Panc1 (cell line): ENCODE data around the gene PPP1R8. TPM values are rescaled to one million over a fixed set of nuclear protein-coding genes. Genes with fewer than 3 reads are reported as not detected.

Source experiments
- ATAC-seq: fragments of 200-7000 bp; cut with Tn5 transposase; 2 replicates; pipeline ENCODE4 v1.9.1; 2020; ENCODE audit warnings: mild to moderate bottlenecking, moderate library complexity
- BruUV-seq: library from RNA; stranded (reverse); fragments of 400-500 nt; replicated peaks from 2 replicates; lab custom pipeline; 2021; lab: Mats Ljungman, UMichigan
- CTCF ChIA-PET: fragments of 300-600 bp; sonication (Branson Sonifier 250); formaldehyde crosslinking; loops from one replicate; lab custom pipeline; 2022; ENCODE audit warnings: antibody characterized with exemption; lab: Charles Lee
- POLR2A ChIA-PET: fragments of 300-600 bp; sonication (Branson Sonifier 250); formaldehyde crosslinking; loops from one replicate; lab custom pipeline; 2022; ENCODE audit warnings: antibody characterized with exemption; lab: Charles Lee
- DNase-seq: peaks from one replicate; pipeline ENCODE4 v3.0.0-alpha.2; 2010; ENCODE audit warnings: low read depth, low spot score
- H3K27ac ChIP-seq: 2 replicates; pipeline ENCODE4 v1.5.1; 2011; ENCODE audit warnings: mild to moderate bottlenecking, low read length, inconsistent platforms
- H3K27me3 ChIP-seq: fragments of 200-500 bp; sonication (Bioruptor generic); 2 replicates; pipeline ENCODE4 v1.6.0; 2014; ENCODE audit warnings: low read length, inconsistent platforms; ENCODE audit not compliant: control insufficient read depth, insufficient read depth
- H3K36me3 ChIP-seq: fragments of 200-500 bp; sonication (Bioruptor generic); 2 replicates; pipeline ENCODE4 v1.5.1; 2014; ENCODE audit warnings: inconsistent platforms, mild to moderate bottlenecking, low read length, moderate library complexity; ENCODE audit not compliant: control insufficient read depth, insufficient read depth
- H3K4me1 ChIP-seq: 2 replicates; pipeline ENCODE4 v1.5.1; 2011; ENCODE audit warnings: inconsistent platforms, mild to moderate bottlenecking, low read length, moderate library complexity; ENCODE audit not compliant: control insufficient read depth, insufficient read depth
- H3K4me3 ChIP-seq, 2 experiments: 2 replicates each; pipeline ENCODE4 v1.5.1; 2011 to 2012; ENCODE audit warnings: low read depth in 2 of 2, low read length in 2 of 2, mild to moderate bottlenecking in 2 of 2, inconsistent platforms in 1 of 2, moderate library complexity in 1 of 2
- H3K9me3 ChIP-seq: fragments of 200-500 bp; sonication (Bioruptor generic); 2 replicates; pipeline ENCODE4 v1.5.1; 2014; ENCODE audit warnings: low read depth, mild to moderate bottlenecking, inconsistent platforms, low read length, moderate library complexity; ENCODE audit not compliant: control insufficient read depth, insufficient read depth
- CTCF ChIP-seq: fragments of 450-650 bp; IDR thresholded peaks from 2 replicates; pipeline ENCODE4 v1.5.1; 2017; ENCODE audit warnings: mild to moderate bottlenecking
- POLR2AphosphoS5 ChIP-seq: IDR thresholded peaks from 2 replicates; pipeline ENCODE4 v1.6.1; 2012; ENCODE audit warnings: mild to moderate bottlenecking, low read depth, low read length, moderate library complexity
- REST ChIP-seq, 2 experiments: IDR thresholded peaks; 2 replicates each; pipeline ENCODE4 v1.6.1; 2011 to 2012; ENCODE audit warnings: low read depth in 2 of 2, control low read depth in 1 of 2, low read length in 1 of 2, mild to moderate bottlenecking in 1 of 2, moderate library complexity in 1 of 2; ENCODE audit not compliant: insufficient read depth in 1 of 2
- SIN3A ChIP-seq: IDR thresholded peaks from 2 replicates; pipeline ENCODE4 v1.6.1; 2012; ENCODE audit warnings: low read depth, mild to moderate bottlenecking, low read length, moderate library complexity, borderline replicate concordance; ENCODE audit not compliant: insufficient read depth
- TCF7L2 ChIP-seq: IDR thresholded peaks from 2 replicates; pipeline ENCODE4 v1.6.1; 2011; ENCODE audit warnings: mild to moderate bottlenecking, low read depth, low read length, inconsistent platforms
- in situ Hi-C: cut with HindIII; loops from 2 replicates; pipeline ENCODE4 v1.10.0; 2016; ENCODE audit warnings: low sequenced_read_pairs, low pct_unique_long_range_greater_than_20kb
- intact Hi-C: fragments of 100-400 bp; cut with micrococcal nuclease; formaldehyde crosslinking; loops from one replicate; pipeline ENCODE4 v1.10.0; 2022; ENCODE audit not compliant: unreplicated experiment
- total RNA-seq: library from RNA; stranded (reverse); gene quantifications from one replicate; pipeline ENCODE4 v1.2.1, GENCODE V29; 2021; ENCODE audit not compliant: unreplicated experiment

PPP1R8 gene
- total RNA-seq, 1 experiment from 2014 or later = 59.7 TPM

GRCh38 chr1:27795601-27796000 is 35.0 kb upstream of the PPP1R8 start:
- Histone ChIP-seq H3K36me3 (no peaks in the 10 kb centered on the region; the same call in 1 of the 2 replicates), H3K4me1 (no peaks in the 10 kb centered on the region), H3K9me3 (no peaks in the 10 kb centered on the region), H3K27ac (no peak overlapping the region), H3K27me3 (no peaks in the 10 kb centered on the region), H3K4me3 (no peak overlapping the region)
- BruUV-seq = no TSS peak
- intact Hi-C loops = no loop called here
- no peak for ATAC-seq
- in situ Hi-C loops = no loop called here
- DNase-seq = no peak
- POLR2A ChIA-PET = no interaction called here
- CTCF ChIA-PET = no interaction called here
- TF ChIP-seq TCF7L2 = no peak
- no peak for TF ChIP-seq REST (IDR thresholded peaks at IDR 0.05; ENCODE audit: insufficient read depth in 1 of 2, low read depth in 2 of 2, low read length in 1 of 2)
- no peak for TF ChIP-seq CTCF
- TF ChIP-seq SIN3A = no peak
- TF ChIP-seq POLR2AphosphoS5 = no peak

- no TSS peak for BruUV-seq
- no peak for DNase-seq
- ChIA-PET CTCF (no interaction called here), POLR2A (no interaction called here)
- H3K9me3 ChIP-seq = no peaks in the 10 kb centered on the region
- H3K36me3 ChIP-seq = peaks cover 16% of the 10 kb centered on the region
- in situ Hi-C loops = no loop called here
- no peak overlapping the region for H3K4me3 ChIP-seq
- no peak overlapping the region for H3K27ac ChIP-seq
- no peaks in the 10 kb centered on the region for H3K27me3 ChIP-seq
- ATAC-seq = no peak
- H3K4me1 ChIP-seq = no peaks in the 10 kb centered on the region
- intact Hi-C loops = no loop called here
- TF ChIP-seq SIN3A = no peak
- TF ChIP-seq TCF7L2 = no peak
- TF ChIP-seq CTCF = no peak
- TF ChIP-seq REST (IDR thresholded peaks at IDR 0.05; ENCODE audit: insufficient read depth in 1 of 2, low read depth in 2 of 2, low read length in 1 of 2) = no peak
- TF ChIP-seq POLR2AphosphoS5 = no peak
These were observed 25.8 kb upstream of the PPP1R8 start for GRCh38 chr1:27804791-27805190.
